NT2/D1 (cell line): ENCODE results near the gene LILRA2.

Experiments
- SUZ12 ChIP-seq: IDR thresholded peaks from 2 replicates; pipeline ENCODE4 v1.6.1; 2011; ENCODE audit not compliant: insufficient read length, insufficient read depth; ENCODE audit errors: extremely low read depth
- ZNF274 ChIP-seq: IDR thresholded peaks from 2 replicates; pipeline ENCODE4 v1.6.1; 2011; ENCODE audit warnings: mild to moderate bottlenecking, low read depth, low read length

DNA sequence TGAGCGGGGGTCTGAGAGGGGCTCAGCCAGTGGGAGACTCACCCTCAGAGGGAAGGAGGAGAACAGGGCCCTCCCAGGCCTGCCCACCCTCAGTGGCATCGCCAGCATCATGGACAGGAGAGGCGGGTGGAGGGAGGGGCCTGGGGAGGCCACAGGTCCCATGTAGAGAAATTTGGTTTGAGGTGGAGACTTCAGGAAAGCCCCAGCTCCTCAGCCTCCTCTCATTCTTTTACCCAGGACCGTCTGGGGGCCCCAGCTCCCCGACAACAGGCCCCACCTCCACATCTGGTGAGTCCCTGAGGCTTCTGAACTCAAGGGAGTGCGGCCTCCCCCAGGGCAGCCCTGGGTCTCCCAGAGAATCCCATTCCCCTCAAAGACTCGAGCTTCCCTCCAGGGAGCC is 59.8 kb downstream of the LILRA2 start:
- TF ChIP-seq SUZ12 (no peak), ZNF274 (no peak)
